GM11168 (cell line): ENCODE measurements around the gene EEFSEC.

Source experiments
- in situ Hi-C: fragments of 300-500 bp; cut with MboI; formaldehyde crosslinking; loops from one replicate; pipeline ENCODE4 v1.12.0; 2022; ENCODE audit warnings: low sequenced_read_pairs; ENCODE audit not compliant: unreplicated experiment

EEFSEC gene

DNA sequence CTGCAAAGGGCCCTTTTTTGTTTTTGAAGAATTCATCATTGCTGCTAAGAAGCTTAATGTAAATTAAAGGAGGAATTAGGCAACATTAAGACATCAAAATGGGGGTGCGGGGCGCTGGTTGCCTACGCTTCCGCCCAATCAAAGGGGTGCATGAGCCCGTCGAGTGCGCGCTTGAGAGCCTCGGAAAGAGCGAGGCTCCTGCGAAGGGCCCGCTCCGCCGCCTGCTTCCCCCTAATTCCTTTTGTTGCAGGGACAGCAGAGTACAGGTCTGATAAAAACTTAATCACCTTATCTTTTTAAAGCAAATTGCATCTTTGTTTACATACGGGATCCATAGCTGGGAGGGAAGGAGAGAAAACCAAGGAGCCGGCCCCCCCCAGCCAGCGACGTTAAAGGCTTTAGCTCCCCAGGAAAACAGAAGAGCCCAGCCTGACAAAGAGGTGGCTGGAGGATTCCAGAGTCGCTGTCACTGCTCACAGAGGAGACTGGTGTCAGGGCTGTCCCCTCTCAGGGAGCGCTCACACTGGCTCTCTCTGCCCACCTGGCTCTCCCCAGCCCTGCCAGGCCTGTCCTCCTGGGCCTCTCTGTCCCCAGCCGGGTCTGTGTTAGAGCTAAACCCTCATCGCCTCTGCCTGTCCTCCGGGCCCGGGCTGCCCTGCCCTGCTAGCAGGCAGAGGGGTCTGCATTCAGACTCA is 246.1 kb downstream of the EEFSEC start:
- in situ Hi-C loops, result no loop called here

DNA sequence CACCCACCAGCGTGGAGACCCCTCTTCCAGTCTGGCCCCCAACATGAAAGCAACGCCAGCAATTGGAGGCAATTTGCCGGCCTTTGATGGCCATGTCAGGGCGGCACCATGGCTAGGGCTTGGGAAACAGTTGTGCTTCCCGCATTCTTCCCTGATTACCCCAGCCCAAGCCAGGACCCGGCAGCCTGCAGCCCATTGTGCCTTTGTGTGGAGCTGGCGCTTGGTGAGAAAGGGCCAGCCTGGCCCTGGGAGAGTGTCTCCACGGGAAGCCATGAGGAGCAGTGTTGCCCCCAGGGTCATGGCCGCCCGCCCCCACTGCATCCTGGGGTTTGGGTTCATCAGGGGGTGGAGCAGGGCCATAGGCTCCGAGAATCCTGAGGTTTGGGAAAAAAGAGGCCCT is 247.4 kb downstream of the EEFSEC start:
- in situ Hi-C loops, result no loop called here

DNA sequence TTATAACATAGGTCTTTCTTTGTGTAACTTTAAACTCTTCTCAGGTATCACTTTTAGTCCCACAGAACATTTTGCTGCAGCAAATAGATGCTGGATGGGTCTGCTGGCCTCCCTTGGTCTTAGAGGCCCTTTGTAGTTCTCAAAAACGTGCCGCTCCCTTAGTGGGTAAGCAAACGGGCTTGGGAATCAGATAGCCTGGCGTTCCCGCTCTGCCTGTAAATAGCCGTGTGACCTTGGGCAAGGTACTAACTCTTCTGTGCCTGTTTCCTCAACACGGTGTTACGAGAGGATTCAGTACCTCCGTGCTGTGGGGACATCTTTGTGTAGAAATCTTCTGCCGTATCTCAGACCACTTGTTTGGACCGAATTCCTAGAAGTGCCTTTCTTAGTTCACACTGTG is 249.0 kb downstream of the EEFSEC start:
- in situ Hi-C loops, result no loop called here

DNA sequence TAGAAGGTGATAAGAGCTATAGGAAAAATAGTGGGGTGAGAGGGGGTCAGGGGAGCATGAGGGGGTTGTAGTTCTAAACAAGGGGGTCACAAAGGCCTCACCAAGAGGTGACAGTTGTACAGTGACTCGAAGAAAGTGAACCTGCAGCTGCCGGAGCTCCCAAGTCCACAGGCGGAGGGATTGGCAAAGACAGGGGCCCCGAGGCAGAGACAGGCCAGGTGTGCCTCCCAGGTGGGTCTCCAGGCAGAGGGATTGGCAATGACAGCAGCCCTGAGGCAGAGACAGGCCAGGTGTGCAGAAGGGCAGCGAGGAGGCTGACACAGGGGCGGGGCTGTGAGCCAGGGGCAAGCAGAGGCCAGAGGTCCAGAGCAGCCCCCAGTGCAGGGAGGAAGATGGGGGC is 249.7 kb downstream of the EEFSEC start:
- in situ Hi-C loops, result no loop called here

DNA sequence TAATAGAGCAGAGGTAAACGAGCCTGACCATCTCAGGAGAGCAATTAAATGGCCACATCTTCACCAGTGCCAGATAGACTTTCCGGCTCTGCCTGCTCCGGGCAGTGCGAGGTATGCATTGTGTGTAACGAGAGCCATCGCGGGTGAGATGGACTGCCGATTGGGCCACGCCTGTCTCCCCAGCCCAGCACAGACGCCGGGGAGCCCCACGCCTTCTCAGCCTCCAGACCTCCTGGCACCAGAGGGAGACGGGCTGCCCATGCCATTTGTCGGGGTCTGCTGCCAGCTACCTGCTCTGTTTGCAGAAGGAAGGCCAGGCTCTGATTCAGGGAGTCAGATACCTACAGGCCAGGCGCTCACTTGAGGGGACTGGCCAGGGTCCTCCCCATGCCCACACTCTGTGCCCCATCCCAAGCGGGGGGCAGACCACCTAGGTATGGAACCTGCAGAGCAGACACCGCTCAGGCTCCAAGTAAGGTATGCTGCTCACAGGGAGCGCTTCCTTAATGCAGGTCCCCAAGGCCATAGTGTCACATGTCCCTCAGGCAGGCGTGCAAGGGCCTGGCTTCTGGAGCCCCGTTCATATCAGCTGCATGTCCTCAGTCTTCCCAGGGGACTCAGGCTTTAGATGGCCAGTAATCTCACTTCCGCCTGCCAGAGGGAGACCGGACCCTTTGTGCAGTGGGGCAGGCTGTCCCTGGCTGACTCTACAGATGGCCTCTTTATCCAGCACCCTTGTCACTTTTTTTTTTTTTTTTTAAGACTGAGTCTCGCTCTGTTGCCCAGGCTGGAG is 251.2 kb downstream of the EEFSEC start:
- in situ Hi-C loops, result no loop called here

DNA sequence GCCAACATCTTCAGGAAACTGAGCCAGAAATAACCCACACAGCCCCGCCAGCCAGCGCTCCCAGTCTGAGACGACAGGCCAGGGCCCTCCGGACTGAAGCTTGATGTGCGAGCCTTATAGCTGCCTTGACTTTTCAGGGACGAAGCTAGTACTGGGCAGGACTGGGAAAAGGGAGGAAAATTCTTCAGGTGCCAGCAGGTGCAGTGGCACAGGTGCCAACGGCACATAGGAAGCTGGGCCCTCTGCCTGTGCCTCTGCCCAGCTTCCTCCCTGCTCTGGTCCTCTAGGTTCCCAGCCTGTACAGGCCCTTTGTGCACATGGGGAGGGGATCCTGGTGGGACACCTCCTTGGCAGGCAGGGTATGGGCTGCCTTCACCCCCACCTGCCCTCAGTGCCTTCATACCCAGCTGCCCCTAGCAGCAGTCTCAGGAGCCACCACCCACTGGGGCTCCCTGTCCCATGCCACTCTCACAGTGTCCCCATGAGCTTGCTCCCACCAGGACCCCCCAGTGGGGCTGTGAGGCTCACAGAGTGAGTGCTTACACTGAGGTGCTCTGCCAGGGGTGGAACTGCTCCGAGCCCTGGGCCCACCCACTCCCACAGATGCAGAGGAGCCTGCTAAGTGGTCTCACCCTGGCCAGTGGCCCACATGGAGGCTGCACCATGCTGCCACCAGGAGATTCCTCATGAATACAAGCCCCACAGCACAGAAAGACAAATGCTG is 252.4 kb downstream of the EEFSEC start:
- in situ Hi-C loops, result no loop called here

DNA sequence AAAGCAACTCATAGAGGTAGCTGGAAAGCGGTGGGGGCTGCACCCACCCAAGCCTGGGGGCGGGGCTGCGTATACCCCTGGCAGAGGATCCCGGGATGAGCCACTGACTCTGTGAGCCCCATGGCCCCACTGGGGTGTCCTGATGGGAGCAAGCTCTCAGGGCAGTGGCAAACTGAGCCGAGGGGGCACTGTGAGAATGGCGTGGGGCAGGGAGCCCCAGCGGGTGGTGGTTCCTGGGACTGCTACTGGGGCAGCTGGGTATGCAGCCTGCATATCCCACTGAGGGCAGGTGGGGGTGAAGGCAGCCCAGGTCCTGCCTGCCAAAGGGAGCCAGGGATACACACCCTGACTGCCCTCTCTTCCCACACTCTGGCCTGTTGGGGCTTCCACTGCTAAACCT is 254.0 kb downstream of the EEFSEC start:
- in situ Hi-C loops, result no loop called here

DNA sequence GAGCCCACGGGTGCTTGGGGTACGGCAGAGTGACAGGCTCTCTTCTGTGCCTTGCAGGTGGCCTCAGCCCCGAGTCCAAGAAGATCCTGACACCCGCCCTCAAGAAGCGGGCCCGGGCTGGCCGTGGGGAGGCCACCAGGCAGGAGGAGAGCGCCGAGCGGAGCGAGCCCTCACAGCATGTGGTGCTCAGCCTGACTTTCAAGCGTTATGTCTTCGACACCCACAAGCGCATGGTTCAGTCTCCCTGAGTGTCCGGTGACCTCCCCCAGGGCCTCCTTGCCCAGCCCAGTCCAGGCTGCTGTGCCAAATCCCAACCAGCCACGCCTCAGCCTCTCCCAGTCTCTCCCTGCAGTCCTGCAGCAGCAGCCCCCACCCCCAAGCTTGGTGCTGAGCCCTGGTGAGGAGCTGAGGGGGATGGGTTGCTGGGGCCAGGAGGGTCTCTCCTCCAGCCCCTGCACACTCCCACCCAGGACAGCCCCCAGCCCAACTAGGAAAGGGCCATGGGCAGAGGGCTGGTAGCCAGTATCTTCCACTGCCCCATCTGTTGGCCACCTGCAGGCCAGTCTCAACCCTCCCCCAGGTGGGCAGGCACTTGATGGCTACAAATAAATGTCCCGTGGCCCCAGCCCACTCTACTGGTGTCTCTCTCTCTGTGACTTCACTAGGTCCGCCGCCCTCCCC is 254.9 kb downstream of the EEFSEC start:
- in situ Hi-C loops, result no loop called here

DNA sequence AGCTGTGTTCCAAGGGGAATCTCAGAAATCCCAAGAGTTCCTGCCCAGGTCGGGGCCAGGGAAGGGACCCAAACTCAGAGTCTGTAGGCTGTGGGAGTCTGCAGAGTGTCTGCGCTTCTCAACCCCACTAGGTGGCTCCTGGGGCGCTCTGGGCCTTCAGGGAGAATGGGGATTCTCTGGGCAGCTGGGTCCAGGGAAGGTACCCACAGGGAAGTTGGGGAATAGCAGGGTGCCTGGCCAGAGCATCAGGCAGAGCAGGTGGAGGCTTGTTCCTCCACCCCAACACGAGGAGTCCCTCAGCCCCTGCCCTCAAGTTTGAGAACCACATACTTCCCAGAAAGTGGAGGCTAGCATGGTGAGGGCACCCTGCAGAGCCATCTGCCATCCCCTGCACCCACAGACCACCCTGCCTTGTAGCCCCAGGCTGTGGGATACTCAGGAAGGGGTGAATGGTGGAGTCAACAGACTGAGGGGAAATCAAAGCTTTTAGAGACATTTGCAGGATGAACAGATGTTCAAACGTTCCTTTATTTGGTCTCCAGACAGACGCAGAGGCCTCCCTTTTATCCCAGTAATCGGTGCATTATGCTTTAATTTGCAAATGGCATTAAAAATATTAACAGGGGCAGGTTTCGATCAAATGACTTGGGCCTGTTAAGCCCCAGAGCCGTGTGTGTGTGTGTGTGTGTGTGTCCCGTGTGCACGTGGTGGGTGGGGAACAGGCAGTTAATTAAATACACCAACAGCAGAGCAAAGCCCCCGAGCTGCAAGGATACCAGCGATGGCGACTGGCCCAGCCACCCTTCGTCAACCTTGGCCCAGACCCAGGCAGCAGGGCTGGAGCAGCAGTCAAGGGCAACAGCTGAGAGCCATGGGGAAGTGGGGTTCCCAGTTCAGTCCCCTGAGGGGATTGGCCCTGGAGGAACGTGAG is 255.7 kb downstream of the EEFSEC start:
- in situ Hi-C loops, result no loop called here

DNA sequence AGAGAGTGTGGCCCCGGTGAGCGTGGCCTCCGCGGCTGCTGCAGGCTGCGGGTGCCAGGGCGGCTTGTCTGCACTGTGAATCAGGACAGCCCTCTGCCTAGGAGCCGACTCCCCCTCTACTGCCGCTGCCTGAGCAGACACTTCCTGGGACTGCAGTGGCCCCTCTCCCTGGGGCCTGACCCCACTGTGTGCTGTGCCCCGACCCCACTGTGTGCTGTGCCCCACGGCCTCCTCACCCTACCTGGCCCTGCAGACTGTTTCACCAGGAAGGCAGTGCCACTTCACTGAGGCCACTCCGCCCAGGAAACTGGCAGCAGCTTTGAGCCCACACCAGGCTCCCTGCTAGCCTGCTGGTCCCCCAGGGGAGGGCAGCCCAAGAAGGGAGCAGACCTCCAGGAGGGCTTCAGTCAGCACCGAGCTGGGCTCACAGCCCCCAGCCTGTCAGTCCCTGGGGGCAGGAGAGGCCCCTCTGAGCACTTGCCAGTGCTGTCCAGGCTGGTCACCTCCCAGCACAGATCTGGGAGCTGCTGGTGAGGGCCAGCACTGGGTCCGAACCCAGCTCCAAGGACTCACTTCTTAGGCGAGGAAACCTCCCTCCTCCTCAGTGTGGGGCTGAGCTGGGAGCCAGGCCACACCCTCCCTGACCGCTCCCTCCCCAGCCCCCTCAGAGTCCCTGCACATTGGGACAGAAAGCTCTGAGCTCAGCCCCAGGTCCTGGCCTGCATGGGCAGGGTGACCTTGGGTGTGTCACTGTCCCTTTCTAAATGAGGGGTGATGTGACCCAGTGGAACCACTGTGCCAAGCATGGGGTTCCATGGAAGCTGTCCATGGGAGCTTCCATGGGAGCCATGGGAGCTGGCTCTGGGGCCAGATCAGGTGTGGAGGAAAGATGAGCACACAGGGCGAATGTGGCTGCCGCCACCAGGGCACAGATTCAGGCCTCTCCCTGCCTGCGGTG is 256.6 kb downstream of the EEFSEC start:
- in situ Hi-C loops, result no loop called here

DNA sequence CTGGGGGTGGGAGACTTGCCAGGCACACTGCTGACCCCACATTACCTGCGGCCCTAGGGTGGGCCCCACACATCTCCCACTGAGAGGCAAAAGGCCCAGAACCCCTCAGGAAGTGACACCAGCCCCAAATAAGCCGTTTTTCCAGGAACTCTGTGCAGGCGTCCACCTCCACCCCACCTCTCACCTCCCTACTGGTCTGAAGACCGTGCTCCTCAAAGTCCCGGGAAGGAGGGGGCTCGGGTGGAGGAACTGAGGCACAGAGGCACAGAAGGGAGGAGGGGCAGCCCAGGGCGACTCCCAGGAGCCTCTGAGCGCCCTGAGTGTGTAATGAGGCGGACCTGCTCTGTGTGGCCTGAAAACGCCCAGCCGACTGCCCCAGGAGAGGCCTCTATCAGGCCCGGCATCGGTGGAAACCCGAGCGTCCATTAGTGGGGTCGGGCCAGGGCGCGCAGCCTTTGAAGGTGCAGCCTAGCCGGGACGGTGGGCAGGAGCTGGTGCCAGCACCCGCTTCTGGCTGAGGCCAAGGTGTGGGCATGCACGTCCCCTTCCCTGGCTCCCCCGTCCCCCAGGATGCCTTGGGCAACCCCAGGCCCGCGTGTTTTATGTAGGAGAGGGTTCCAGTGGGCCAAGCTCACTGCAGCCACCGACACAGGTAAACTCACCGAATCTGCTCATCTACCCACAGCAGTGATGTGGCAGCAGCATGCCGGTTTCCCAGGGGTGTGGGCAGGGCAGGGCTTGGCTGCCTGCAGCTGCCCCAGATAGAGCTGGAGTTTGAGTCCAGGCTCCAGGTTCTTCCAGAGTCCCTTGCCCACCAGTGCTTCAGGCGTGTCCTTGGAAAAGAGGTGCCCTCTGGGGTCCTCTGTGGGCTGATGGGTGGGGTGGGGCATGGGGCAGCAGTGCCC is 257.6 kb downstream of the EEFSEC start:
- in situ Hi-C loops, result no loop called here

DNA sequence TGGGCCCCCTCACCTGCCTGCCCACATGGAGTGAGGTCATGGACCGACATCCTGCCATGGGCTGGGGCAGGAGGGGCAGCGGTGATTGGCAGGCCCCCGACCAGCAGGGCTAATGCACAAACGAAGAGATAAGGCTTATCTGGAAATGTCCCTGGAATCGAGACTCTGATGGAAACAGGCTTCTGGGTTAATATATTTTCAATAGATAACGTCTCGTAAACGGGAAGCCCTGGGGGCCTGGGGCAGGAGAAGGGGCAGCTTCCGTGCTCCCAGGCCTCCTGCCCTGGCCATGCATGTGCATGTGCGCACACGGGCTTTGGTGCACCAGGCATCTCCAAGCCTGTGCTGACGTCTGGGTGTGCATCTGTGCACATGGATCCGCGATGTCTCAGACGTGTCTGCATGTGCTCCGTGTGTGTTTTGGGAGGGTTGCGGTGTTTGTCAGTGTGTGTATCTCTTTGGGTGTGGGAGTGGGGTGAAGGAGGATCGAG is 258.3 kb downstream of the EEFSEC start:
- in situ Hi-C loops, result no loop called here

DNA sequence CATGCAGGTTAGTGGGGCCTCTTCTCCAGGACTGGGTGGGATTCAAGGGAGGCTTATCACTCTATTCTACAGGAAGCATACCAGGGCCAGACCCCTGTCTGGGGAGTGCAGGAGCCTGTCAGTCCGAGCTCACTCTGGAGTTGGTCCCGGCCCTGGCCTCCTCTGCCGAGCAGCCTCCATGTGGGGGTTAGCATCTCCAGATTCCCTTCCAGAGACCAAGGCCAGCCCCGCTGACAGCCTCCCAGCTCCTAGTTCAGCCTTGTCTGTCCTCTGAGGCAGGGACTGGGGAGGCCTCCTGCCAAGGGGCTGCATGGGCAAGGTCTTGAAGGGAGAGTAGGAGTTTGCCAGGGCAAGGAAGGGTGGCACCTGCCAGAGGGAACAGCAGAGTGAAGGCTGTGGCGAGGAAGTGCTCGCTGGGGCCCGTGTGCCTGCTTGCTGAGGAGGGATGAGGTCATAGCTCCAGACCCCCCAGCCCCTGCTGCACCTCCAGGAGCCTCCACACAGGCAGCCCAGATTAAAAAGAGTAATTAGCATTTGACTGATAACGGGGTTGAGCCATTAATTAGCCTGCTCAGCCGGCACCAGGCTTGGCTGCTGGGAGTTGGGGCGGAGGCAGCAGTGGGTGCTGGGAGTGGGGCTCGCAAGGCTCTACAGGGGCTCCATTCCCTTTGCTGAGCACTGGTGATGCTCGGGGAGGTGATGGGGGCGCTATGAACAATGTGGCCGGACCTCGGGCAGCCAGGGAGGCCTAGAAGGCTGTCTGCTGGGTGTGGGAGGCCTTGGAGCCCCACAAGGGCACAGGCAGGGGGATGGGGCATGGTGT is 259.1 kb downstream of the EEFSEC start:
- in situ Hi-C loops, result no loop called here

DNA sequence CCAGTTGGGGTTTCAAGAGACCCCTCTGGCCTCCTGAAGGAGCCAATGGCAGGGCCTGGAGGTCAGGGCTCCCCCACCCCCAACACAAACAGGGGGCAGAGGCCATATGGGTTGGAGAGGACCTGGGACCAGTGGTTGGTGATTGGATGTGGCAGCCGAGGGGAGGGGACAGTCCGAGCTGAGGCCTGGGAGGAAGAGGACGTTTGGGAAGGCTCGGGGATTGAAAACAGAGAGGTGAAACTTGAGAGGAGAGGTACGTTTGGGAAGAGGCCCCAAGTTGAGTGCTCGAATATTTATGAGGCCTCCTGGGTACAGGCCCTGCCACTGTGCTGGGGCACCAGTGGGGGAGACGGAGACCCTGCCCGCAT is 259.7 kb downstream of the EEFSEC start:
- in situ Hi-C loops, result no loop called here

DNA sequence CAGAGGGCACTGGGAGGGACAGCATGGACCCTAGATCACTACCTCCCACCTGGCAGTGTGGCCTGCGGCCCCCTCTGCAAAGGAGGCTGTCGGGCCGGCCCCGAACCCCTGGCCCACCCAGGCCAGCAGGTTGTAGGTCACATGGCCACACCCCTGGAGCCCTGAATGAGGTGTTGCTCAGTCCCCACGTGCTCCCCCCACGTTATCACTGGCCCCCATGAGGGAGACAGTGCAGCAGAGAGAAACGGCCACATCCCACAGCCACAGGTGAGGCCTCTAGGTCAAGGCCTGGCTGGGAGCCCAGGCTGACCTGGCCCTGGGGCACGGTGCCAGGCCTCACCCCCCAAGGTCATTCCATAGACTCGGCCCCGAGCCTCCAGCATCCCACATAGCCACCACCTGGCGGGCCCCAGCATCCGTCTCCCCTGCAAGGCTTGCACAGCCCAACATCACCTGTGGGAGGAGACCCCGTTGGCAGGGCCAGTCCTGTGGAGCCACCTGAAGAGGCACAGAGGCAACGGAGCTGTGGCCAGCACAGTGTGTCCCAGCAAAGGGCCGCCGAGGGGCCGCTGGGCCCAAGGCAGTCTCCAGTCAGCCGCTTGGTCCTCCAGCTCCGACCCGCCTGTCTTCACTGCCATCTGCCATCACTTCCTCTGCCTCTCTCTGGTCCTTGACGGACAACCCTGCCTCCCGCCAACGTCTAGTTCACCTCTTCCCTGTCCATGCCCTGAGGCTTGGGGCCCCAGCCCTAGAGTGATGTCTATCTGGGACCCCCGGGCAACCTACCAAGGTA is 260.3 kb downstream of the EEFSEC start:
- in situ Hi-C loops, result no loop called here
